MM.1S (cell line): Measurements from ENCODE around the gene PCDHGA2.

Source experiments
- CTCF ChIP-seq: fragments of 300-600 bp; sonication (generic); IDR thresholded peaks from 2 replicates; pipeline ENCODE4 v1.5.1; 2016; ENCODE audit warnings: antibody characterized with exemption, low read length, mixed read lengths
- EZH2 ChIP-seq: fragments of 300-600 bp; sonication (generic); optimal IDR thresholded peaks from 2 replicates; pipeline ENCODE3; 2017; ENCODE audit warnings: low read depth, mild to moderate bottlenecking, antibody characterized with exemption, low read length, mixed read lengths

- TF ChIP-seq CTCF (no peak), EZH2 (no peak)
Observed at GRCh38 chr5:141342773-141343172, 4.2 kb downstream of the PCDHGA2 start.
